Omental fat pad (tissue), 4 donors: Measurements from ENCODE around the gene RFPL1. TPM values are rescaled to one million over a fixed set of nuclear protein-coding genes. Genes with fewer than 3 reads are reported as not detected.

ENCODE experiments used
- ATAC-seq: fragments of 150-250 bp; one replicate; pipeline ENCODE4 v1.9.1; 2016; ENCODE audit warnings: mild to moderate bottlenecking, moderate library complexity; ENCODE audit not compliant: low FRiP score
- DNase-seq: peaks from one replicate; pipeline ENCODE4 v3.0.0-alpha.2; 2019; ENCODE audit warnings: low spot score
- CTCF ChIP-seq, 3 donors: fragments of 450-650 bp; IDR thresholded peaks; one replicate each; pipeline ENCODE4 v1.5.1; 2016 to 2017; ENCODE audit warnings: antibody characterized with exemption in 3 of 3, mild to moderate bottlenecking in 3 of 3, moderate library complexity in 2 of 3
- total RNA-seq, 4 donors: library from RNA; depleted of rRNA; stranded (reverse); fragments of >200 nt; gene quantifications; one replicate each; pipeline ENCODE4 v1.1.0, GENCODE V29; 2016

RFPL1 gene
- total RNA-seq, 4 donors from 2014 or later = not detected

GRCh38 chr22:29456211-29456671 is 17.9 kb downstream of the RFPL1 start:
- no peak for TF ChIP-seq CTCF (IDR thresholded peaks at IDR 0.05)
- no peak for DNase-seq
- ATAC-seq = no peak

- ATAC-seq = no peak
- TF ChIP-seq CTCF (IDR thresholded peaks at IDR 0.05) = no peak
- DNase-seq = no peak
Measured at GRCh38 chr22:29457730-29458129, 19.3 kb downstream of the RFPL1 start.

- no peak for TF ChIP-seq CTCF (IDR thresholded peaks at IDR 0.05)
- no peak for ATAC-seq
- no peak for DNase-seq
Measured at GRCh38 chr22:29458551-29458950, 20.2 kb downstream of the RFPL1 start.

- DNase-seq = no peak
- no peak for ATAC-seq
- TF ChIP-seq CTCF (IDR thresholded peaks at IDR 0.05) = no peak
Measured at GRCh38 chr22:29459773-29460172, 21.4 kb downstream of the RFPL1 start.

- TF ChIP-seq CTCF (IDR thresholded peaks at IDR 0.05) = no peak
- ATAC-seq (no peak), DNase-seq (no peak)
Measured at GRCh38 chr22:29461263-29461662, 22.9 kb downstream of the RFPL1 start.

- TF ChIP-seq CTCF (IDR thresholded peaks at IDR 0.05) = no peak
- no peak for DNase-seq
- ATAC-seq = no peak
Measured at GRCh38 chr22:29463629-29464028, 25.2 kb downstream of the RFPL1 start.

GRCh38 chr22:29464581-29464980 is 26.2 kb downstream of the RFPL1 start:
- ATAC-seq (no peak), DNase-seq (no peak)
- TF ChIP-seq CTCF (IDR thresholded peaks at IDR 0.05) = no peak
